IMR-90 (cell line): ENCODE data around the gene RPS3A. TPM values are rescaled to one million over a fixed set of nuclear protein-coding genes. Genes with fewer than 3 reads are reported as not detected.

Experiments
- ATAC-seq: fragments of 200-7000 bp; cut with Tn5 transposase; 2 replicates; pipeline ENCODE4 v1.9.1; 2020; ENCODE audit warnings: low read depth, mild to moderate bottlenecking, moderate library complexity
- BruUV-seq: library from RNA; stranded (reverse); fragments of 400-500 nt; replicated peaks from 2 replicates; lab custom pipeline; 2021; lab: Mats Ljungman, UMichigan
- CTCF ChIA-PET: fragments of 300-600 bp; formaldehyde crosslinking; extraction: SDS; loops from one replicate; lab custom pipeline; 2021; ENCODE audit warnings: antibody characterized with exemption; lab: Yijun Ruan, JAX
- POLR2A ChIA-PET: fragments of 300-600 bp; sonication (Branson Sonifier 250); formaldehyde crosslinking; loops from one replicate; lab custom pipeline; 2022; ENCODE audit warnings: antibody characterized with exemption; ENCODE audit not compliant: unreplicated experiment; lab: Charles Lee
- DNase-seq: peaks from one replicate; pipeline ENCODE4 v3.0.0; 2013
- H2AFZ ChIP-seq: replicated peaks from 2 replicates; pipeline ENCODE3; 2013; ENCODE audit warnings: low read length, mild to moderate bottlenecking; ENCODE audit not compliant: poor library complexity
- H2AK5ac ChIP-seq: 2 replicates; pipeline ENCODE4 v1.6.1; 2013; ENCODE audit warnings: low read depth, low read length, inconsistent platforms
- H2AK9ac ChIP-seq: replicated peaks from 2 replicates; pipeline ENCODE3; 2013; ENCODE audit warnings: mild to moderate bottlenecking, low read depth, low read length, moderate library complexity; ENCODE audit not compliant: poor library complexity
- H2BK120ac ChIP-seq: 2 replicates; pipeline ENCODE4 v1.6.1; 2013; ENCODE audit warnings: low read depth, low read length, inconsistent platforms
- H2BK15ac ChIP-seq: 3 replicates; pipeline ENCODE4 v1.6.1; 2013; ENCODE audit warnings: low read depth, low read length, inconsistent platforms
- H2BK20ac ChIP-seq: 2 replicates; pipeline ENCODE4 v1.6.1; 2013; ENCODE audit warnings: low read depth, mild to moderate bottlenecking, inconsistent platforms, low read length, moderate library complexity
- H2BK5ac ChIP-seq: 2 replicates; pipeline ENCODE4 v1.6.1; 2013; ENCODE audit warnings: mild to moderate bottlenecking, low read depth, low read length, inconsistent platforms; ENCODE audit not compliant: poor library complexity, severe bottlenecking
- H3K14ac ChIP-seq: replicated peaks from 2 replicates; pipeline ENCODE4 v1.6.1; 2013; ENCODE audit warnings: low read depth, low read length, inconsistent platforms
- H3K18ac ChIP-seq: 2 replicates; pipeline ENCODE4 v1.6.1; 2013; ENCODE audit warnings: low read depth, low read length, control low read depth
- H3K23ac ChIP-seq: 2 replicates; pipeline ENCODE4 v1.6.1; 2013; ENCODE audit warnings: low read depth, low read length, inconsistent platforms
- H3K27ac ChIP-seq: 2 replicates; pipeline ENCODE4 v1.5.1; 2013; ENCODE audit warnings: mild to moderate bottlenecking, control low read depth, low read length; ENCODE audit not compliant: insufficient read depth
- H3K27me3 ChIP-seq: 2 replicates; pipeline ENCODE4 v1.6.1; 2013; ENCODE audit warnings: low read length; ENCODE audit not compliant: control insufficient read depth, insufficient read depth
- H3K36me3 ChIP-seq: 2 replicates; pipeline ENCODE4 v1.6.1; 2013; ENCODE audit warnings: low read length, mixed read lengths; ENCODE audit not compliant: control insufficient read depth, insufficient read depth
- H3K4ac ChIP-seq: 2 replicates; pipeline ENCODE4 v1.6.1; 2013; ENCODE audit warnings: low read depth, low read length, inconsistent platforms
- H3K4me1 ChIP-seq: 2 replicates; pipeline ENCODE4 v1.6.1; 2013; ENCODE audit warnings: low read length, mixed read lengths; ENCODE audit not compliant: control insufficient read depth, insufficient read depth
- H3K4me2 ChIP-seq: 2 replicates; pipeline ENCODE4 v1.6.1; 2013; ENCODE audit warnings: low read depth, mild to moderate bottlenecking, control low read depth, low read length, moderate library complexity
- H3K4me3 ChIP-seq: 2 replicates; pipeline ENCODE4 v1.5.1; 2013; ENCODE audit warnings: low read depth, mild to moderate bottlenecking, control low read depth, low read length, moderate library complexity; ENCODE audit not compliant: insufficient read depth
- H3K56ac ChIP-seq: 2 replicates; pipeline ENCODE4 v1.6.1; 2013; ENCODE audit warnings: low read length, inconsistent platforms; ENCODE audit not compliant: insufficient read depth; ENCODE audit errors: extremely low read depth
- H3K79me1 ChIP-seq, 2 experiments: 2 replicates each; pipeline ENCODE4 v1.6.1; 2013; ENCODE audit warnings: low read length in 2 of 2, inconsistent platforms in 1 of 2, low read depth in 1 of 2
- H3K9ac ChIP-seq: 2 replicates; pipeline ENCODE4 v1.6.1; 2013; ENCODE audit warnings: low read depth, low read length, control low read depth
- H3K9me1 ChIP-seq: 2 replicates; pipeline ENCODE4 v1.6.1; 2013; ENCODE audit warnings: low read length, inconsistent platforms; ENCODE audit not compliant: insufficient read depth
- H3K9me3 ChIP-seq: 2 replicates; pipeline ENCODE4 v1.6.1; 2013; ENCODE audit warnings: low read length; ENCODE audit not compliant: control insufficient read depth, insufficient read depth
- H4K20me1 ChIP-seq: 2 replicates; pipeline ENCODE4 v1.6.1; 2013; ENCODE audit warnings: low read length, inconsistent platforms; ENCODE audit not compliant: insufficient read depth
- H4K5ac ChIP-seq: 2 replicates; pipeline ENCODE4 v1.6.1; 2013; ENCODE audit warnings: mild to moderate bottlenecking, low read depth, low read length, control low read depth
- H4K8ac ChIP-seq, 2 experiments: 2 replicates each; pipeline ENCODE4 v1.6.1; 2013; ENCODE audit warnings: low read depth in 2 of 2, low read length in 2 of 2, control low read depth in 1 of 2, inconsistent platforms in 1 of 2
- H4K91ac ChIP-seq: 2 replicates; pipeline ENCODE4 v1.6.1; 2013; ENCODE audit warnings: low read depth, low read length, inconsistent platforms; ENCODE audit not compliant: insufficient read depth
- BHLHE40 ChIP-seq: fragments of 150-350 bp; IDR thresholded peaks from 2 replicates; pipeline ENCODE4 v1.6.1; 2016; ENCODE audit warnings: mild to moderate bottlenecking, low read depth, low read length
- CEBPB ChIP-seq: IDR thresholded peaks from 2 replicates; pipeline ENCODE4 v1.6.1; 2012; ENCODE audit warnings: low read depth, low read length, improper control_type of control experiment
- CHD1 ChIP-seq: IDR thresholded peaks from 2 replicates; pipeline ENCODE4 v1.6.1; 2012; ENCODE audit warnings: low read depth, low read length, improper control_type of control experiment
- CTCF ChIP-seq: conservative IDR thresholded peaks from 2 replicates; pipeline ENCODE4 v1.5.1; 2012; ENCODE audit warnings: mild to moderate bottlenecking, low read depth, low read length, improper control_type of control experiment
- ELK1 ChIP-seq: fragments of 150-350 bp; IDR thresholded peaks from 2 replicates; pipeline ENCODE4 v1.6.1; 2016; ENCODE audit warnings: low read depth, mild to moderate bottlenecking, low read length, moderate library complexity, borderline replicate concordance
- FOS ChIP-seq: fragments of 150-350 bp; IDR thresholded peaks from 2 replicates; pipeline ENCODE4 v1.6.1; 2016; ENCODE audit warnings: low read depth, low read length
- MAZ ChIP-seq: IDR thresholded peaks from 2 replicates; pipeline ENCODE4 v1.6.1; 2012; ENCODE audit warnings: low read depth, mild to moderate bottlenecking, low read length, improper control_type of control experiment, moderate library complexity, borderline replicate concordance
- MXI1 ChIP-seq: IDR thresholded peaks from 2 replicates; pipeline ENCODE4 v1.6.1; 2012; ENCODE audit warnings: low read depth, mild to moderate bottlenecking, low read length, moderate library complexity, borderline replicate concordance
- NFE2L2 ChIP-seq: fragments of 150-350 bp; IDR thresholded peaks from 2 replicates; pipeline ENCODE4 v1.6.1; 2016; ENCODE audit warnings: low read depth, mild to moderate bottlenecking, low read length
- POLR2A ChIP-seq: IDR thresholded peaks from 2 replicates; pipeline ENCODE4 v1.6.1; 2012; ENCODE audit warnings: mild to moderate bottlenecking, low read depth, low read length
- RAD21 ChIP-seq: IDR thresholded peaks from 2 replicates; pipeline ENCODE4 v1.6.1; 2012; ENCODE audit warnings: low read length, improper control_type of control experiment
- RCOR1 ChIP-seq: IDR thresholded peaks from 2 replicates; pipeline ENCODE4 v1.6.1; 2012; ENCODE audit warnings: mild to moderate bottlenecking, low read length, improper control_type of control experiment; ENCODE audit not compliant: insufficient replicate concordance
- RFX5 ChIP-seq: IDR thresholded peaks from 2 replicates; pipeline ENCODE4 v1.8.0; 2012; ENCODE audit warnings: low read depth, mild to moderate bottlenecking, low read length, moderate library complexity
- SMC3 ChIP-seq: fragments of 150-350 bp; IDR thresholded peaks from 2 replicates; pipeline ENCODE4 v1.6.1; 2016; ENCODE audit warnings: low read depth, mild to moderate bottlenecking, antibody characterized with exemption, low read length, moderate library complexity
- USF2 ChIP-seq: fragments of 150-350 bp; IDR thresholded peaks from 2 replicates; pipeline ENCODE4 v1.6.1; 2017; ENCODE audit warnings: mild to moderate bottlenecking, antibody characterized with exemption, low read length, low read depth
- WGBS, 2 experiments: methylation state at CpG; one replicate each; pipeline versions ENCODE4 v1.1.5 to v1.1.7; 2013; ENCODE audit warnings: missing lambda C conversion rate in 2 of 2; ENCODE audit not compliant: insufficient read length in 1 of 2; ENCODE audit errors: extremely low coverage in 2 of 2; 5-methylcytosine and 5-hydroxymethylcytosine counted together
- dilution Hi-C: fragments of 300-500 bp; cut with HindIII; formaldehyde crosslinking; loops from one replicate; pipeline ENCODE4 v1.14.3; 2018; ENCODE audit warnings: low sequenced_read_pairs; ENCODE audit not compliant: unreplicated experiment
- in situ Hi-C: fragments of 300-500 bp; cut with MboI; formaldehyde crosslinking; loops from 3 replicates; pipeline ENCODE4 v1.14.3; 2019; ENCODE audit warnings: low sequenced_read_pairs, inconsistent platforms, mixed read lengths
- intact Hi-C: fragments of 100-400 bp; cut with micrococcal nuclease; formaldehyde crosslinking; loops from 2 replicates; pipeline ENCODE4 v1.10.0; 2022
- polyA plus RNA-seq, 3 experiments: library from polyadenylated mRNA; depleted of rRNA; stranded (reverse); fragments of >200 nt; gene quantifications; 2 replicates each; pipeline ENCODE4 v1.2.3, GENCODE V29; 2012; ENCODE audit warnings: low replicate concordance in 1 of 3
- total RNA-seq: library from RNA; depleted of rRNA; stranded (reverse); fragments of >200 nt; gene quantifications from 2 replicates; pipeline ENCODE4 v1.2.3, GENCODE V29; 2012

The RPS3A gene
- total and polyA plus RNA-seq, 2 of the 4 experiments (the other 2 are of a cell fraction), result 1,618 to 1,729 TPM

- Histone ChIP-seq H2AFZ (no peak overlapping the region), H3K9ac (no peak overlapping the region), H3K4me3 (no peak overlapping the region), H3K9me3 (no peaks in the 10 kb centered on the region), H2AK5ac (no peak overlapping the region), H4K5ac (no peak overlapping the region), H2BK15ac (no peak overlapping the region), H4K8ac (no peak overlapping the region), H3K4ac (no peak overlapping the region), H3K9me1 (peaks cover 2% of the 10 kb centered on the region; the same call in 1 of the 2 replicates), H3K18ac (no peak overlapping the region), H3K27me3 (no peaks in the 10 kb centered on the region), H3K4me2 (no peak overlapping the region), H4K91ac (no peak overlapping the region), H2AK9ac (no peak overlapping the region), H3K79me1 (no peaks in the 10 kb centered on the region), H3K56ac (no peak overlapping the region), H3K23ac (no peak overlapping the region), H3K14ac (no peak overlapping the region), H4K20me1 (no peaks in the 10 kb centered on the region; the same call in 1 of the 2 replicates), H3K4me1 (peaks cover 2% of the 10 kb centered on the region; the same call in 1 of the 2 replicates), H3K27ac (no peak overlapping the region), H3K36me3 (peaks cover 12% of the 10 kb centered on the region; the same call in 1 of the 2 replicates), H2BK20ac (no peak overlapping the region), H2BK120ac (no peak overlapping the region), H2BK5ac (no peak overlapping the region)
- ChIA-PET CTCF (no interaction called here), POLR2A (no interaction called here)
- in situ Hi-C loops (no loop called here), dilution Hi-C loops (no loop called here), intact Hi-C loops (no loop called here)
- WGBS, 2 experiments, result 100% methylated on average over 1 of the region's 5 CpGs; no CpG with 5 or more reads in 1 of the 2 experiments
- DNase-seq (no peak), ATAC-seq (no peak)
- no TSS peak for BruUV-seq
- TF ChIP-seq MXI1 (no peak), NFE2L2 (no peak), RCOR1 (no peak), FOS (no peak), CEBPB (no peak), POLR2A (no peak), ELK1 (no peak), RFX5 (no peak), RAD21 (no peak), MAZ (no peak), CTCF (no peak), SMC3 (no peak), USF2 (no peak), CHD1 (no peak), BHLHE40 (no peak)
Observed at GRCh38 chr4:151144329-151145072, 45.1 kb downstream of the RPS3A start.
